NCI-H2196 (cell line): ENCODE results near the gene ZYG11A.
A peak's percentile ranks its signal among the peaks of the same experiment; 100 is the strongest.
"Not testable (repeated sequence)": the region's sequence is repeated elsewhere in the genome, so short reads cannot be mapped to it uniquely, and the experiment has no call there.

ENCODE experiments used
- DNase-seq: peaks from one replicate; lab custom pipeline; 2025; ENCODE audit not compliant: unreplicated experiment; lab: John Stamatoyannopoulos, UW

ZYG11A gene

DNA sequence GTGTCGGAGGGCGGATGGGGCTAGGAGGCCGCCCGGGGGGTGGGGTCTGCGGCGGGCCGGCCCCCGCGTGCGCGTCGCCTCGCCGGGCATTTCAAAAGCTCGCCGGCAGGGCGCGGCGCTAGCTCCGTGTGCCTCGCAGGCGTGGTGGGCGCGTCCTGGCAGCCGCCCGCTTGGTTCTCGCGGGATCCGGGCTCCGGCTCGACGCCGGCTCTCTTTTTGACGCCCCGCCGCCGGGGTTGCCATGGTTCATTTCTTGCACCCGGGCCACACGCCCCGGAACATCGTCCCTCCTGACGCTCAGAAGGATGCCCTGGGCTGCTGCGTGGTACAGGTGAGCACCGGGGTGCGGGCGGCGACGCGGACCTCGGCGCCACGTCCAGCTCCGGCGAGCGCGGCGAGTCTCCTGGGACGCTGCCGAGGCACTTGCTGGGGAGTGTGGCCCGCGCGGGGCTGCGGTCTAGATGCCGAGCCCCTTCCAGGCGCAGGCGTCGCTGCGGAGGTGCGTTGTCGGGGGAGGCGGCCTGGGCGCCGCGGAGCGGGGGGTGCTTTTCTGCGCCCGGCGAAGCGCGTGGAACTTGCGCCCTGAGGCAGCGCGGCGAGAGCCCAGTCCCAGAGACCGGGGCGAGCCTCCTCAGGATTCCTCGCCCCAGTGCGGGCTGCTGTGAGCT lies at the start of gene ZYG11A:
TSS of gene ZYG11A (plus strand) at position 118 of the 668 bp plus-strand sequence. CDS start at position 242, 124 bp downstream.
- peak; percentile 90 for DNase-seq

DNA sequence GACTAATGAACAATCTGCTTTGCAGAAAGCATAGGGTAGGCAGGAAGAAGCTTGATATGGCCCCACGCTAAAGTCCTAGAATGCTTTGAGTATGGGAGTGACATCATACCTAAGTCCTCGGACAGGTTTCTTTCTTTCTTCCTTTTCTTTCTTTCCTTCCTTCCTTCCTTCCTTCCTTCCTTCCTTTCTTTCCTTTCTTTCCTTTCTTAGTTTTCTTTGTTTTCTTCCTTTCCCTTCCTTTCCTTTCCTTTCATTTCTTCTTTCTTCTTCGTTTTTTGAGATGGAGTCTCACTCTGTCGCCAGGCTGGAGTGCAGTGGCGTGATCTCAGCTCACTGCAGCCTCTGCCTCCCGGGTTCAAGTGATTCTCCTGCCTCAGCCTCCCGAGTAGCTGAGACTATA lies 48.8 kb upstream of the ZYG11A start:
- DNase-seq, result not testable (repeated sequence)

DNA sequence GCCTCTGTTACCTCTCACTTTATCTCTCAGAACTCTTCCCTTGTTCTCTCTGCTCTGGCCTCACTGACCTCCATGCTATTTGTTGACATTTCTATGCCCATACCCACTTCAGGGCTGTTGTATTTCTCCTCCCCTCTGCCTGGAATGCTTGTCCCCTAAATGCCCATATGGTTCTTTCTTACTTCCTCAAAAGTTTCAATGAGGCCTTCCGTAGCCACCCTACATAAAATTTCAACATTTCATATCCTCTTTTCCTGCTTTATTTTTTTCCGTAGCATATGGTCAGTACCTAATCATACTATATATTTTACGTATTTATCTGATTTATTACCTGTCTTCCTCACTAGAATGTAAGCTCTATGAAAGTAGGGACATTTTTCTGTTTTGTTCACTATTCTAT lies 47.1 kb upstream of the ZYG11A start:
- DNase-seq, result no peak

GRCh38 chr1:52798331-52798730 lies 44.2 kb upstream of the ZYG11A start:
- DNase-seq, result no peak

- DNase-seq, result no peak
Observed at GRCh38 chr1:52801011-52801410, 41.5 kb upstream of the ZYG11A start.

- not testable (repeated sequence) for DNase-seq
Observed at GRCh38 chr1:52804083-52804482, 38.5 kb upstream of the ZYG11A start.

DNA sequence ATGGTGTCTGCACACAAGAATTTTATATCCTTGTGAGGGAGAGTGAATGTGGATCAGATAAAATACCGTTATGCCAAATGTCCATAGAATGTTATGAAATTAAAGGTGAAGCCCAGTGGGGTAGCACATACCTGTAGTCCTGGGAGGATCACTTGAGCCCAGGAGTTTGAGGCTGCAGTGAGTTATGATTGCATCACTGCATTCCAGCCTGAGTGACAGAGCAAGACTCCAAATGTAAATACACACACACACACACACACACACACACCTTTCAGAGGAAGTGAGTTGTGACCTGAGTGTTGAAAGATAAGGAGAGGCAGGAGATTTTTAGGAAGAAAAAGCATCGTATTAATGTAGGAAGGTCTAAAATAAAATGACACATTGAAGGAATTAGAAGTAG lies 28.1 kb upstream of the ZYG11A start:
- DNase-seq, result no peak

GRCh38 chr1:52820830-52821229 lies 21.7 kb upstream of the ZYG11A start:
- not testable (repeated sequence) for DNase-seq

DNA sequence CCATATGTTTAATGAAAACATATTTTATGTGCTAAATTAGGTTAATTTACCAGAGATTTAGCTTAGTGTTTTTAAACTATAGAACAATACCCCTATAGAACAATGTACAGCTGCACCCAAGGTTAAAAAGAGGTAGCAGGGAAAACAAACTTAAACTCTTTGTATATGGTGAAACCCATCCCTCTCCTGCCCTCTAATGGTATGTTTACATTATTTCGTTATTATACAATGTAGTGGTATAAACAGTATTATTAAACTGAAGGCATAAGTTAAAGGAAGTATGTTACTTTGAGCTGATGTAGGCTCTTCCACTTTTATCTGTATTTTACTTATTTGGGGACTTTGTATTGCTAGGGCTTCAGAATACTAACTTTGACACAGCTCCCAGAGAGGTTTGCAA lies 16.7 kb upstream of the ZYG11A start:
- DNase-seq, result no peak

DNA sequence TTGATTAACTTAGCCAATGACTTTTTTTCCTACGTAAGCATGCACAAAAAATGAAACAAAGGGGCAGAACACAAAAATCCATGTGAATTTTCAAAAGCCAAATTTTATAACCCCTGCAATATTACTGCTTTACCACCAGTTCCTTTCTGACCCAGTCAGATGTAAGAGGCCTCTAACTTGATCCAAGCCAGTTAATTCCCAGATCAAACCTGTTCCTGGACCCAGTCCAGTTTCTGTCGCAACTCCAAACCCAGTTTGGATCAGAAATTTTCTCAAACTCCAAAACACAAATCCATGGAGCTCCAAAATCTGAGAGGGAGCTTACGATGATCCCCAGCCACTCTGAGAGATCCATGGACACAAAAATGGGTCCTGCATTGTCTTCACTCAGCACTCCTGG lies 7.8 kb upstream of the ZYG11A start:
- DNase-seq, result no peak

DNA sequence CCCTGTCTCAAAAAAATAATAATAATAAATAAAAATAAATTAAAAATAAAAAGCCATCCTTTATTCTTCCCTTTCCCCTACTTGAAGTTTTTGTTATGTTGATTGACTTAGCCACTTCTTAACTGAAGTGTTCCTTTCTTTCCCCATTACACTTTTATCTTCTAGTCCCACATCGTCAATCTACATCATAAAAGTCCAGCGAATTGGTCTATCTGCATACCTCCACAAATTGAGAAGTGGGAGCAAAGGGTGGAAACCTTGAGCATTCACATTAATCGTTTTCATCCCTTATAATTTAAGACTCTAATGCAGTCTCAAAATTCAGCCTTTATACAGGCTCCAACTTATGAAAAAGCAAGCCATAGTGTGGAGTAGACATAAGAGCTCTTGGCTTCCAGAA lies 6.5 kb upstream of the ZYG11A start:
- no peak for DNase-seq

- not testable (repeated sequence) for DNase-seq
Observed at GRCh38 chr1:52839175-52839574, 3.4 kb upstream of the ZYG11A start.

GRCh38 chr1:52845119-52845518 lies 2.6 kb downstream of the ZYG11A start:
- DNase-seq, result not testable (repeated sequence)

DNA sequence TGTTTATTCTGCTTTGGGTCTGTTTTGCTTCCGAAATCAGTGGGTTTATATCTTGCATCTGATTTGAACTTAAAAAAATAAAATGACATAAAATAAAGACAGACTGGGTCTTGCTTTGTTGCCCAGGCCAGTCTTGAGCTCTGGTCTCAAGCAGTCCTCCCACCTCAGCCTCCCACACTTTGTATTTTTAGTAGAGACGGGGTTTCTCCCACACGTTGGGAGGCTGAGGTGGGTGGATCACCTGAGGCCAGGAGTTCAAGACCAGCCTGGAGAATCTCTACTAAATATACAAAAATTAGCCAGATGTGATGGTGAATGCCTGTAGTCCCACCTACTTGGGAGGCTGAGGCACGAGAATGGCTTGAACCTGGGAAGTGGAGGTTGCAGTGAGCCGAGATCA lies 5.9 kb downstream of the ZYG11A start:
- DNase-seq, result no peak

DNA sequence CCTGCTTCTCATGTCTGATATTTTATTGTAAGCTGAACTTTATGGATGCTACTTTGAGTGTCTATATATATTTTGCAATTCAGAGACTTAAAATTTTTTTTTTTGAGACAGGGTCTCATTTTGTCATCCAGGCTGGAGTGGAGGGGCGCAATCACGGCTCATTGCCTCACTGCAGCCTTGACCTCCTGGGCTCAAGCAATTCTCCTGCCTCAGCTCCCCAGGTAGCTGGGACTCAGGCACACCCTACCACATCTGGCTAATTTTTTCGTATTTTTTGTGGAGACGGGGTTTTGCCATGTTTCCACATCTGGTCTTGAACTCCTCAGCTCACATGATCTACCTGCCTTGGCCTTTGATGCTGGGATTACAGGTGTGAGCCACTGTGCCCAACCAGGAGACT lies 8.4 kb downstream of the ZYG11A start:
- DNase-seq, result no peak

GRCh38 chr1:52852854-52853253 lies 10.3 kb downstream of the ZYG11A start:
- DNase-seq, result no peak

- no peak for DNase-seq
Observed at GRCh38 chr1:52855584-52855983, 13.0 kb downstream of the ZYG11A start.

DNA sequence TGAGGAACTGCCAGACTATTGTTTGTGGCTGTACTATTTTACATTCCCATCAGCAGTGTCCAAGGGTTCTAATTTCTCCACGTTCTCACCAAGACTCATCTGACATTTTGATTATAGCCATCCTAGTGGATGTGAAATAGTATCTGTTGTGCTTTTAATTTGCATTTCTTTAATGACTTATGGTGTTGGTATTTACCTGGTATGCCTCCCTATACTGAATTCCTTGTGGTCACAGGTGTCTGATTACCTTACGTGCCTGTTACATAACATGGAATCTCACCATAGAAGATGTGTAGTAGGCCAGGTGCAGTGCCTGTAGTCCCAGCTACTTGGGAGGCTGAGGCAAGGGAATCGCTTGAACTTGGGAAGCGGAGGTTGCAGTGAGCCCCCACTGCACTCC lies 13.5 kb downstream of the ZYG11A start:
- DNase-seq, result no peak

- no peak for DNase-seq
Observed at GRCh38 chr1:52857443-52857842, 14.9 kb downstream of the ZYG11A start.

DNA sequence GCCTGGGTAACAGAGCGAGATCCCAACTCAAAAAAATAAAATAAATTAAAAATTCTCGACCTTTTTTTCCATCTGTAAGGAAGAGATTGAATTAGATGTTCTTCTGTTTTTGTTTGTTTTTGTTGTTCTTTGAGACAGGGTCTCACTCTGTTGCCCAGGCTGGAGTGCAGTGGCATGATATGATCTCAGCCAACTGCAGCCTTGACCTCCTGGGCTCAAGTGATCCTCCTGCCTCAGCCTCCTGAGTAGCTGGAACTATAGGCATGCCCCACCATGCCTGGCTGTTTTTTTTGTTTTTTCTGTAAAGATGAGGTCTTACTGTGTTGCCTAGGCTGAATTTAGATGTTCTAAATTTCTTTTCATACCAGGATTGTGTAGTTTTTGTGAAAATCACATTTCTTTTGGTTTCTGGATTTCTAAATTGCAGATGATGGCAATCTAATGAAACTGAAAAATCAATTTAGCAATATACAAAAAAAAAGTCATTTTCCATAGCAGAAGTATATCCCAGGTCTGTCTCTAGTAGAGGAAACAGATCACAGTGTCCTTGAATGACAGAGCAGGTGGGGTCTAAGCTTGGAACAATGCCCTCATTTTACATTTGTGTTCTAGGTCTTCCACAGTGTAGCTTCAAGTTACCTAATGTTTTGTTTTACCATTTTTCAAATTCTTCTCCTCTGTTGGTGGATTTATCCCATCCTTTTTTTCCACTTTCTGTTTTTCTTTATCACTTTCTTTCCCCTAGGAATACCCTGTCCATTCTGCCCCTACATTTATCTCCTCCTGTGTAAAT lies 20.3 kb downstream of the ZYG11A start:
- no peak for DNase-seq

DNA sequence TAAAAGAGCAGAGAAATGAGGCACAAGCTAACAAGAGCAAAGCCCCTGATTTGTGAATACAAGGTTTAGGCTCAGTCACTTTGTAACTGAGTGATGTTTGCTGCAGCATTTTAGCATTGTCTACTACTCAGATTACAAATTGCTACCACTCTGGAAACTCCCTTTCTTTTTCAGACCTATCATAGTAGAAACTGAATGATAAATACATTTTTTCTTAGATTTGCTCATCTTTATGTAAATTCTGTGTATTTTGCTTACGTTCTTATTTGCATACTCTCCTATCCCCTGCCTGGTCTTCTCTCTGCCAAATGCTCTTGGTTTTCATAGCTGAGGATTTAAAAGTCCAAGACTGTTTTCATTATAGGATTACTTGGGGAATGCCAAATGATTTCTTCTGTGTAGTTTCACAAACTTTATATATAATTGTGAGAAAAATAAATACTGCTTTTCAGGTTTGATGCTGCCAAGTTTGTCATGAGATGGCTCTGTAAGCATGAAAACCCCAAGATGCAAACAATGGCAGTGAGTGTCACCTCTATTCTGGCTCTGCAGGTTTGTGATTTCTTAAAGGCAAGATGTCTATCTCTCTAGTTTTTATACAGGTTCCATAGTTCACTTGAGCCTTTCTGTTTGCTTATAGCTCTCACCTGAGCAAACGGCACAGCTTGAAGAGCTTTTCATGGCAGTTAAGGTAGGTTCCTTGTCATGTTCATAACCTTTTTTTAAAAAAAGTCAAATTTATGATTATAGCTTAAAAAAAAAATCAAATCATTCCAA lies 24.7 kb downstream of the ZYG11A start:
- no peak for DNase-seq

- not testable (repeated sequence) for DNase-seq
Observed at GRCh38 chr1:52869727-52870126, 27.2 kb downstream of the ZYG11A start.
